CD4-positive, alpha-beta T cell treated with Interleukin-2 at 100 ng/mL for 4 hours (primary cell): ENCODE data around the gene HECTD4.
"Not testable (repeated sequence)": the region's sequence is repeated elsewhere in the genome, so short reads cannot be mapped to it uniquely, and the experiment has no call there.

Experiments
- DNase-seq: peaks from one replicate; pipeline ENCODE4 v3.0.0-alpha.2; 2020; ENCODE audit warnings: low spot score

The HECTD4 gene

GRCh38 chr12:112354399-112354798, 27.8 kb downstream of the HECTD4 start:
- no peak for DNase-seq

GRCh38 chr12:112353393-112353792, 28.8 kb downstream of the HECTD4 start:
- DNase-seq: no peak

GRCh38 chr12:112352921-112353320, 29.3 kb downstream of the HECTD4 start:
- DNase-seq: no peak

GRCh38 chr12:112350593-112351592, 31.3 kb downstream of the HECTD4 start:
- DNase-seq: no peak

- DNase-seq: no peak
Measured at GRCh38 chr12:112349431-112349830, 32.8 kb downstream of the HECTD4 start.

- DNase-seq: not testable (repeated sequence)
Measured at GRCh38 chr12:112348926-112349325, 33.3 kb downstream of the HECTD4 start.

- DNase-seq: no peak
Measured at GRCh38 chr12:112347581-112347982, 34.6 kb downstream of the HECTD4 start.

GRCh38 chr12:112346194-112346593, 36.0 kb downstream of the HECTD4 start:
- no peak for DNase-seq

- DNase-seq: no peak
Measured at GRCh38 chr12:112344220-112344619, 38.0 kb downstream of the HECTD4 start.

GRCh38 chr12:112342587-112342986, 39.6 kb downstream of the HECTD4 start:
- no peak for DNase-seq

- no peak for DNase-seq
Measured at GRCh38 chr12:112341046-112341825, 41.0 kb downstream of the HECTD4 start.

- no peak for DNase-seq
Measured at GRCh38 chr12:112340230-112340629, 42.0 kb downstream of the HECTD4 start.

- not testable (repeated sequence) for DNase-seq
Measured at GRCh38 chr12:112334999-112335398, 47.2 kb downstream of the HECTD4 start.

GRCh38 chr12:112333019-112333418, 49.2 kb downstream of the HECTD4 start:
- DNase-seq: no peak

- DNase-seq: no peak
Measured at GRCh38 chr12:112331886-112332285, 50.3 kb downstream of the HECTD4 start.

- no peak for DNase-seq
Measured at GRCh38 chr12:112330706-112331105, 51.5 kb downstream of the HECTD4 start.

GRCh38 chr12:112328456-112329124, 53.6 kb downstream of the HECTD4 start:
- no peak for DNase-seq

GRCh38 chr12:112327209-112327938, 54.9 kb downstream of the HECTD4 start:
- DNase-seq: no peak

- DNase-seq: no peak
Measured at GRCh38 chr12:112325622-112326207, 56.5 kb downstream of the HECTD4 start.

- no peak for DNase-seq
Measured at GRCh38 chr12:112325157-112325556, 57.1 kb downstream of the HECTD4 start.

GRCh38 chr12:112322882-112323547, 59.2 kb downstream of the HECTD4 start:
- DNase-seq: no peak
